Transverse colon (tissue), 3 donors: Measurements from ENCODE around the gene BMP8A.

ENCODE experiments used
- CTCF ChIP-seq, 5 experiments: fragments of 200-600 bp in 3 of 5; fragments of 450-650 bp in 2 of 5; sonication (generic) in 3 of 5; IDR thresholded peaks; 1 replicate in 2 of 5; 2 replicates in 3 of 5; pipeline ENCODE4 v1.5.1; 2016 to 2017; ENCODE audit warnings: antibody characterized with exemption in 5 of 5, inconsistent platforms in 3 of 5, mild to moderate bottlenecking in 2 of 5, moderate library complexity in 1 of 5
- POLR2A ChIP-seq: fragments of 450-650 bp; IDR thresholded peaks from one replicate; pipeline ENCODE4 v1.6.1; 2016; ENCODE audit warnings: antibody characterized with exemption, mild to moderate bottlenecking, moderate library complexity

- TF ChIP-seq CTCF (IDR thresholded peaks at IDR 0.05) (no peak), POLR2A (no peak)
These were observed 18.6 kb upstream of the BMP8A start for GRCh38 chr1:39472826-39473225.
